ENCODE results near the gene SH3BP1. TPM values are rescaled to one million over a fixed set of nuclear protein-coding genes. Genes with fewer than 3 reads are reported as not detected.

The SH3BP1 gene
- total and polyA plus RNA-seq, 2 of the 8 experiments (the other 6 are each of a cell fraction or from before 2014, with no cell fraction given): 23.9 to 40.3 TPM

- FAIRE-seq: no peak
- no peak overlapping the region for H2BK20ac ChIP-seq (ENCODE audit: low read length)
- TF ChIP-seq TBP (IDR thresholded peaks at IDR 0.05; ENCODE audit: low read depth, low read length) (no peak), JUND (IDR thresholded peaks at IDR 0.05; ENCODE audit: low read length) (no peak), CEBPB (IDR thresholded peaks at IDR 0.05; ENCODE audit: low read depth, low read length) (no peak), SIX5 (IDR thresholded peaks at IDR 0.05; ENCODE audit: low read depth, low read length) (no peak), CREB1 (IDR thresholded peaks at IDR 0.05) (no peak), MAFK (IDR thresholded peaks at IDR 0.05; ENCODE audit: low read depth, low read length) (no peak), EZH2 (IDR thresholded peaks at IDR 0.05; ENCODE audit: low read depth, low read length, severe bottlenecking) (no peak), SAP30 (IDR thresholded peaks at IDR 0.05; ENCODE audit: insufficient read depth, insufficient replicate concordance, low read length) (no peak), HDAC2 (IDR thresholded peaks at IDR 0.05; ENCODE audit: borderline replicate concordance in 1 of 2, low read depth in 2 of 2, low read length in 2 of 2) (no peak), TAF1 (IDR thresholded peaks at IDR 0.05; ENCODE audit: low read depth, low read length) (no peak), CBX8 (IDR thresholded peaks at IDR 0.05; ENCODE audit: borderline replicate concordance, low read depth, low read length) (no peak), BRCA1 (IDR thresholded peaks at IDR 0.05; ENCODE audit: low read depth, low read length) (no peak), KDM4A (IDR thresholded peaks at IDR 0.05; ENCODE audit: low read depth, low read length, severe bottlenecking) (no peak), SIRT6 (IDR thresholded peaks at IDR 0.05; ENCODE audit: low read length) (no peak), GABPA (IDR thresholded peaks at IDR 0.05; ENCODE audit: borderline replicate concordance, insufficient read depth, low read length) (no peak)
Observed at GRCh38 chr22:37611207-37611606, 28.3 kb upstream of the SH3BP1 start.

More at GRCh38 chr22:37611207-37611606, 28.3 kb upstream of the SH3BP1 start:
- DNase-seq (ENCODE audit: low read depth in 1 of 2, low spot score in 2 of 2): no peak
- no peak overlapping the region for H4K5ac ChIP-seq (ENCODE audit: insufficient read length, low read depth, low read length)
- 92% methylated on average over 6 of the region's 6 CpGs; no CpG with 5 or more reads in 1 of the 2 experiments for WGBS, 2 experiments (ENCODE audit: extremely low coverage in 1 of 2, insufficient coverage in 1 of 2, insufficient read length in 1 of 2, insufficient replicate concordance in 2 of 2, low coverage in 1 of 2, low lambda C conversion rate in 2 of 2, missing lambda C conversion rate in 1 of 2)
- H3K79me2 ChIP-seq (ENCODE audit: control insufficient read depth in 1 of 2, insufficient read depth in 2 of 2, low read length in 2 of 2): peaks cover 0 to 11% of the 10 kb centered on the region in 2 experiments; a peak in 1 of 4 replicates
- H3K9ac ChIP-seq (replicated peaks in 1 of 4; ENCODE audit: extremely low read depth in 1 of 4, low read depth in 3 of 4, low read length in 3 of 4): no peak overlapping the region
- no peaks in the 10 kb centered on the region for H3K27me3 ChIP-seq (replicated peaks in 1 of 4; ENCODE audit: control insufficient read depth in 3 of 4, extremely low read depth in 1 of 4, insufficient read depth in 3 of 4, low read length in 3 of 4)
- no peak overlapping the region for H2BK15ac ChIP-seq (ENCODE audit: low read length)
- H3K4me3 ChIP-seq (ENCODE audit: extremely low read depth in 1 of 4, insufficient read depth in 2 of 4, low read depth in 3 of 4, low read length in 4 of 4): no peak overlapping the region
- POLR2A ChIA-PET (ENCODE audit: partially characterized antibody): interaction anchor here (4.7 to 7.8 kb wide), 2 partner anchors 11 to 22 kb away, joined by 25 to 63 read pairs; no protein-coding TSS in a partner anchor
- H2AFZ ChIP-seq (ENCODE audit: low read length): no peak overlapping the region
- peaks cover 13% of the 10 kb centered on the region for H3K23me2 ChIP-seq (ENCODE audit: low read depth, low read length)
- no peak overlapping the region for H3K14ac ChIP-seq (ENCODE audit: insufficient read length)
- no peak overlapping the region for H3K4me2 ChIP-seq (ENCODE audit: insufficient read depth in 1 of 2, low read depth in 2 of 2, low read length in 2 of 2)
- peaks cover 0 to 8% (median 6%) of the 10 kb centered on the region in 4 experiments; a peak in 6 of 7 replicates for H3K4me1 ChIP-seq (replicated peaks in 1 of 4; ENCODE audit: control insufficient read depth in 3 of 4, insufficient read depth in 4 of 4, low read length in 3 of 4)
- no peak overlapping the region for H2BK5ac ChIP-seq (ENCODE audit: low read depth, low read length)
- no peaks in the 10 kb centered on the region for H3K9me3 ChIP-seq (ENCODE audit: insufficient read depth in 2 of 2, low read depth in 1 of 2, low read length in 1 of 2)
- H2AK5ac ChIP-seq (ENCODE audit: low read depth, low read length): no peak overlapping the region
- no peak overlapping the region for H3K56ac ChIP-seq (replicated peaks; ENCODE audit: insufficient read length, low read depth, low read length)
- H4K20me1 ChIP-seq (replicated peaks in 1 of 2; ENCODE audit: control insufficient read depth in 1 of 2, insufficient read depth in 2 of 2, low read length in 2 of 2): peaks cover 0 to 2% of the 10 kb centered on the region in 2 experiments
- H3K23ac ChIP-seq (ENCODE audit: insufficient read length): no peak overlapping the region
- H3K79me1 ChIP-seq (ENCODE audit: low read depth, low read length): 0 out of 2 replicates have a peak, but pooled peaks cover 7% of the 10 kb centered on the region
- no peak overlapping the region for H4K8ac ChIP-seq (ENCODE audit: extremely low read depth, insufficient read depth, low read length)
- CTCF ChIA-PET (ENCODE audit: partially characterized antibody): interaction anchor here (0.6 to 2.7 kb wide), 4 partner anchors 16 to 99 kb away, joined by 4 to 11 read pairs (median 4); no protein-coding TSS in a partner anchor
- H3K27ac ChIP-seq (ENCODE audit: low read depth, low read length): no peak overlapping the region
- H4K91ac ChIP-seq (replicated peaks; ENCODE audit: insufficient read length, low read length): no peak overlapping the region
- peaks cover 0 to 9% (median 2%) of the 10 kb centered on the region in 4 experiments; a peak in 5 of 8 replicates for H3K36me3 ChIP-seq (ENCODE audit: control insufficient read depth in 2 of 4, insufficient read depth in 4 of 4, low read length in 3 of 4)
- H2BK12ac ChIP-seq (ENCODE audit: low read depth, low read length): no peak overlapping the region
- H2BK120ac ChIP-seq (replicated peaks; ENCODE audit: low read depth, low read length): no peak overlapping the region
- no peak overlapping the region for H3K18ac ChIP-seq (ENCODE audit: extremely low read depth, low read length)
- H3K4ac ChIP-seq (replicated peaks; ENCODE audit: insufficient read length, low read depth, low read length): no peak overlapping the region

All from H1 (cell line).